ENCODE results near the gene RNF166. TPM values are rescaled to one million over a fixed set of nuclear protein-coding genes. Genes with fewer than 3 reads are reported as not detected.

RNF166 gene
- total RNA-seq, 1 donor from 2014 or later: 50.6 TPM

DNA sequence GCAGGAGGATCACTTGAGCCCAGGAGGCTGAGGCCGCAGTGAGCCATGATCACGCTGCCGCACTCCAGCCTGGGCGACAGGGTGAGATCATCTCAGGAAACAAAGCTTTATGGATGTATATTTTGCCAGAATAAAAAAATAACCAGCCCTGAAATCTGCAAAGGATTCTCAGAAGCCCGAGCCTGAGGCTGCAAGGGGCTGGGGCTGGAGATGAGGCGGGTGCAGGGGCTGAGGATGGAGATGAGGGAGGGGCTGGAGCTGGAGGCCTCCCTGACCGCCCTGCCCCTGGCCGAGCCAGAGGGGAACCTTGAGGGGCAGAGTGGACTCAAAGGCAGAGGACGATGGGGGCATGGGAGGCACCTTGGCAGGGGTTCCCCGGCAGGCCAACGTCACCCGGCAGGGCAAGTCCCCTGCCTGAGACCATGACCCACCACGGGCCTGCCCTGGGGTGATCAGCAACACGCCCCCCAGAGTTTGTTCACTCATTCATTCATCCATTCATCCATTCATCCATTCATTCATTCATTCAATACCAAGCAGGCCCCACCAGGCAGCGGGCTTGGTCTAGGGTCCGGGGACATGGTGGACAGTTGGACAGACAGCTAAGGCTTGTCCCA, 46.3 kb upstream of the RNF166 start:
- no peak for DNase-seq
- Histone ChIP-seq H3K27me3 (no peaks in the 10 kb centered on the region), H3K9me3 (no peaks in the 10 kb centered on the region), H3K4me3 (no peak overlapping the region), H3K4me1 (no peaks in the 10 kb centered on the region), H3K36me3 (no peaks in the 10 kb centered on the region), H3K27ac (no peak overlapping the region)
- ATAC-seq: no peak
- intact Hi-C loops (cut with DNase I): no loop called here
- TF ChIP-seq, protein P1, sequence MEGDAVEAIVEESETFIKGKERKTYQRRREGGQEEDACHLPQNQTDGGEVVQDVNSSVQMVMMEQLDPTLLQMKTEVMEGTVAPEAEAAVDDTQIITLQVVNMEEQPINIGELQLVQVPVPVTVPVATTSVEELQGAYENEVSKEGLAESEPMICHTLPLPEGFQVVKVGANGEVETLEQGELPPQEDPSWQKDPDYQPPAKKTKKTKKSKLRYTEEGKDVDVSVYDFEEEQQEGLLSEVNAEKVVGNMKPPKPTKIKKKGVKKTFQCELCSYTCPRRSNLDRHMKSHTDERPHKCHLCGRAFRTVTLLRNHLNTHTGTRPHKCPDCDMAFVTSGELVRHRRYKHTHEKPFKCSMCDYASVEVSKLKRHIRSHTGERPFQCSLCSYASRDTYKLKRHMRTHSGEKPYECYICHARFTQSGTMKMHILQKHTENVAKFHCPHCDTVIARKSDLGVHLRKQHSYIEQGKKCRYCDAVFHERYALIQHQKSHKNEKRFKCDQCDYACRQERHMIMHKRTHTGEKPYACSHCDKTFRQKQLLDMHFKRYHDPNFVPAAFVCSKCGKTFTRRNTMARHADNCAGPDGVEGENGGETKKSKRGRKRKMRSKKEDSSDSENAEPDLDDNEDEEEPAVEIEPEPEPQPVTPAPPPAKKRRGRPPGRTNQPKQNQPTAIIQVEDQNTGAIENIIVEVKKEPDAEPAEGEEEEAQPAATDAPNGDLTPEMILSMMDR (IDR thresholded peaks at IDR 0.05): no peak

DNA sequence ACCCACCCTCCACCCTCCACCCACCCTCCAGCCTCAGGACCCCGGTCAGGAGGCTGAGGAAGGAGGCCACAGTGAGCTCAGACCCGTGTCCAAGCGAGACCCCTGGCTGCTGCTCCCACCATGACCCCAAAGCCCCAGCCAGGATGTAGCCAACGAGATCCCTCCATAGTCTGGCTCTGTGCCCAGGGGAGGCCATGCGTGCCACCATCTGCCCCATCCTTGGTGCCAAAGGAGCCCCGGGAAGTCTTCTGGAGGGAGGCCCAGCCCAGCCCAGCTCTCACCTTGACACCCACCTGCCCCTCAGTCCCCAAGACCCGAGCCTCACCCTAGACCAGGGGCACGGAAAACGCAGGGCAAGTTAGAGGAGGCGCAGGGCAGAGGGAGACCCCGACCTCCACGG, 44.6 kb upstream of the RNF166 start:
- Histone ChIP-seq H3K36me3 (no peaks in the 10 kb centered on the region), H3K9me3 (no peaks in the 10 kb centered on the region), H3K4me1 (peaks cover 8% of the 10 kb centered on the region), H3K4me3 (no peak overlapping the region), H3K27me3 (no peaks in the 10 kb centered on the region), H3K27ac (no peak overlapping the region)
- intact Hi-C loops (cut with DNase I): no loop called here
- ATAC-seq: no peak
- TF ChIP-seq, protein P1 (IDR thresholded peaks at IDR 0.05): no peak
- no peak for DNase-seq

DNA sequence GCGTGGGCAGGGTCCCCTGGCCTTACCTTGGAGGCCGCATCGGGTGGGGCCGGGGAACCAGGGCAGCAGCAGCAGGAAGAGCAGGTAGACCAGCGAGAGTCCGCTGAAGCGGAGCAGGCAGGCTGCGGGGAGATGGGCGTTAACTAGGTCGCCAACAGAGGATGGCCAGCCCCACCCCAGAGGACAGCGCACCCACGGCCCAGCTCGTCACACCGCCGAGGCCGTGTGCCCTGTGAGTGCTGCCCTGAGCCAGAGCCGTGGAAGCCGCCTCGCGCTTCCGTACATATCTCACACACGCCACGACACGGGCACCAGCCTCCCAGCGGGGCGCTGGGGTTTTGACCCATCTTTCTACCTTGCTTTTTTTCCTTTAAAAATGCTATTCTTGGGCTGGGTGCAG, 43.1 kb upstream of the RNF166 start:
- no peaks in the 10 kb centered on the region for H3K27me3 ChIP-seq
- TF ChIP-seq, protein P1 (IDR thresholded peaks at IDR 0.05): no peak
- intact Hi-C loops (cut with DNase I): no loop called here
- no peak overlapping the region for H3K27ac ChIP-seq
- H3K36me3 ChIP-seq: no peaks in the 10 kb centered on the region
- peaks cover 17% of the 10 kb centered on the region for H3K4me1 ChIP-seq
- no peak overlapping the region for H3K4me3 ChIP-seq
- DNase-seq: no peak
- H3K9me3 ChIP-seq: no peaks in the 10 kb centered on the region
- no peak for ATAC-seq

DNA sequence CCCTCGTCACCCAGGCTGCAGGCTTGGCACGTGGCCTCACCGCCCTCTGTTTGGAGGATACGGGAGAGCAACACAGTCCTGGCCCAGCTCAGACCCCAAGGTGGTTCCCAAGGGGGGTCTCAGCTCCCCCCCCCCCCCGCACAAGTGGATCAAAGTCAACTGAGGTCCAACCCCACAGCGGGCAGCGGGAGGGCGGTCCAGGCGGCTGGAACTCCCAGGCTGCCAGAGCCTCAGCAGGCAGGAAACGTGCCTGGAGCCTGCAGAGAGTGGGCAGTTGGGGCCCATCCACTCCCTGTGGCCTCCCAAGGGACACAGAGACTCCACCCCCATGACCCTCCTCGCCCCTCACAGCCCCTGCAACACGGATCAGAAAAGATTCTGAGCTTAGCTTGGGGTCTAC, 42.2 kb upstream of the RNF166 start:
- no peaks in the 10 kb centered on the region for H3K27me3 ChIP-seq
- ATAC-seq (no peak), DNase-seq (no peak)
- H3K9me3 ChIP-seq: no peaks in the 10 kb centered on the region
- no peak overlapping the region for H3K27ac ChIP-seq
- H3K4me1 ChIP-seq: peaks cover 27% of the 10 kb centered on the region
- TF ChIP-seq, protein P1 (IDR thresholded peaks at IDR 0.05): no peak
- intact Hi-C loops (cut with DNase I): no loop called here
- no peaks in the 10 kb centered on the region for H3K36me3 ChIP-seq
- H3K4me3 ChIP-seq: no peak overlapping the region

DNA sequence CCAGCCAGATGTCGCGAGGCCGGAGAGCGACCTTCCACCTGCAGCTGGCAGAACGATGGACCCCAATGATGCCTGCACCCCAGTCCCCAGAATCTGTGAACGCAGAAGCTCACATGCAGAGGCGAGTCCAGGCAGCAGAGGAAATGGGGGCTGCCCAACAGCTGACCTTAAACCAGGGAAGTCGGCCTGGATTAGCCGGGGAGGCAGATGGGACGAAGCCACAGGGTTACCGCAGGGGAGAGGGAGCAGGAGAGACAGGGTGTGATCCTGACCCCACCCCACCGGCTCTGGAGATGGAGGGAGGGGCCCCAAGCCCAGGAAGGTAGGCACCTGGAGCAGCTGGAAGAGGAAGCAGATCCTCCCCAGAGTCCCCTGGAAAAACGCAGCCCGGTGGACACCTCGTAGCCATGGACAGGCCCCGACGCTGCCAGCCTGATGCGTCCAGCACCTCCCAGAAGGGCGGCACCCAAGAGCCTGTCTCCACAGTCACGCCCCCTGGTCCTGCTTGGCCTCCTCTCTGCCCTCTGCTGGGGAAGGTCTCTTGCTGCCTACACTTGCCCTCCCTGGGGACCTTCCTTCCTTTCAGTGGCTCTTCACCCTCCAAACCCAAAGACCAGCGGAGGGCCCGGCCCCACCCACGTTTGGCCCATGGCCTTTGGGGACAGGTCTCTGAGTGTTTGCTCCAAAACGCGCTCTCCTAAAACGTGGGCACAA, 41.5 kb upstream of the RNF166 start:
- ATAC-seq: peak; percentile 51
- Histone ChIP-seq H3K4me3 (no peak overlapping the region), H3K4me1 (peaks cover 27% of the 10 kb centered on the region), H3K36me3 (no peaks in the 10 kb centered on the region), H3K27me3 (no peaks in the 10 kb centered on the region), H3K9me3 (no peaks in the 10 kb centered on the region), H3K27ac (no peak overlapping the region)
- intact Hi-C loops (cut with DNase I): no loop called here
- TF ChIP-seq, protein P1 (IDR thresholded peaks at IDR 0.05): peak; percentile 17
- DNase-seq: no peak
